SK-N-SH (cell line): ENCODE results near the gene PER3. TPM values are rescaled to one million over a fixed set of nuclear protein-coding genes. Genes with fewer than 3 reads are reported as not detected.

Experiments
- CTCF ChIA-PET: fragments of 300-600, 350-600 bp; formaldehyde crosslinking; extraction: SDS; loops from one replicate; lab custom pipeline; 2021; lab: Yijun Ruan, JAX
- POLR2A ChIA-PET: fragments of 350-600 bp; sonication (Branson Sonifier 250); formaldehyde crosslinking; extraction: SDS; loops from one replicate; lab custom pipeline; 2020; ENCODE audit warnings: antibody characterized with exemption, inconsistent platforms; lab: Yijun Ruan, JAX
- DNase-seq: peaks from one replicate; pipeline ENCODE4 v3.0.0; 2012
- H2AFZ ChIP-seq: fragments of 200-600 bp; sonication (generic); 2 replicates; pipeline ENCODE4 v1.8.1; 2016; ENCODE audit warnings: antibody characterized with exemption, mild to moderate bottlenecking, low read depth
- H3F3A ChIP-seq: fragments of 200-600 bp; sonication (generic); replicated peaks from 2 replicates; pipeline ENCODE3; 2016; ENCODE audit warnings: antibody characterized with exemption, mild to moderate bottlenecking; ENCODE audit not compliant: insufficient read depth
- H3K27ac ChIP-seq, 2 experiments: fragments of 200-500 bp in 1 of 2; fragments of 200-600 bp in 1 of 2; sonication (Bioruptor generic) in 1 of 2; sonication (generic), shearing (Covaris generic) in 1 of 2; 2 replicates each; pipeline versions ENCODE4 v1.5.1 to v1.6.1; 2014 to 2016; ENCODE audit warnings: low read depth in 2 of 2, inconsistent platforms in 1 of 2, low read length in 1 of 2, mild to moderate bottlenecking in 1 of 2, mixed read lengths in 1 of 2
- H3K27me3 ChIP-seq: fragments of 200-600 bp; sonication (generic), shearing (Covaris generic); 2 replicates; pipeline ENCODE4 v1.6.1; 2016; ENCODE audit warnings: mixed run types; ENCODE audit not compliant: insufficient read depth
- H3K36me3 ChIP-seq, 2 experiments: fragments of 200-500 bp in 1 of 2; fragments of 200-600 bp in 1 of 2; sonication (Bioruptor generic) in 1 of 2; sonication (generic) in 1 of 2; replicated peaks in 1 of 2; 2 replicates each; pipeline versions ENCODE3 to v1.5.1; 2014 to 2016; ENCODE audit warnings: low read length in 1 of 2, mild to moderate bottlenecking in 1 of 2; ENCODE audit not compliant: insufficient read depth in 2 of 2, control insufficient read depth in 1 of 2
- H3K4me1 ChIP-seq, 2 experiments: fragments of 200-500 bp in 1 of 2; fragments of 200-600 bp in 1 of 2; sonication (Bioruptor generic) in 1 of 2; sonication (generic), shearing (Covaris generic) in 1 of 2; 2 replicates each; pipeline versions ENCODE4 v1.5.1 to v1.6.1; 2014 to 2016; ENCODE audit warnings: low read depth in 1 of 2, low read length in 1 of 2, mixed run types in 1 of 2; ENCODE audit not compliant: insufficient read depth in 2 of 2, control insufficient read depth in 1 of 2
- H3K4me2 ChIP-seq: fragments of 200-600 bp; sonication (generic), shearing (Covaris generic); 2 replicates; pipeline ENCODE4 v1.6.1; 2017; ENCODE audit warnings: mixed run types
- H3K4me3 ChIP-seq, 2 experiments: fragments of 200-500 bp in 1 of 2; fragments of 200-600 bp in 1 of 2; sonication (Bioruptor generic) in 1 of 2; sonication (generic), shearing (Covaris generic) in 1 of 2; 2 replicates each; pipeline versions ENCODE4 v1.5.1 to v1.8.1; 2014 to 2016; ENCODE audit warnings: low read depth in 2 of 2, inconsistent platforms in 1 of 2, low read length in 1 of 2, mild to moderate bottlenecking in 1 of 2, mixed read lengths in 1 of 2, moderate library complexity in 1 of 2
- H3K79me2 ChIP-seq: fragments of 200-600 bp; sonication (generic); 2 replicates; pipeline ENCODE4 v1.8.1; 2017; ENCODE audit warnings: mild to moderate bottlenecking; ENCODE audit not compliant: insufficient read depth
- H3K9ac ChIP-seq: fragments of 200-600 bp; sonication (generic); 2 replicates; pipeline ENCODE4 v1.6.1; 2017; ENCODE audit warnings: mixed run types
- H3K9me2 ChIP-seq: fragments of 200-600 bp; sonication (generic); 2 replicates; pipeline ENCODE4 v1.6.1; 2017; ENCODE audit warnings: mixed run types
- H3K9me3 ChIP-seq: fragments of 200-600 bp; sonication (generic); 2 replicates; pipeline ENCODE4 v1.6.1; 2017; ENCODE audit warnings: mixed run types, mild to moderate bottlenecking, moderate library complexity
- H4K20me1 ChIP-seq: fragments of 200-600 bp; sonication (generic); 2 replicates; pipeline ENCODE4 v1.6.1; 2017; ENCODE audit warnings: mild to moderate bottlenecking, mixed run types; ENCODE audit not compliant: insufficient read depth
- CTCF ChIP-seq: fragments of 200-600 bp; sonication (generic); IDR thresholded peaks from 2 replicates; pipeline ENCODE4 v1.6.1; 2017; ENCODE audit warnings: antibody characterized with exemption, mild to moderate bottlenecking, moderate library complexity
- FOXJ3 ChIP-seq: sonication (generic); formaldehyde crosslinking; IDR thresholded peaks from 2 replicates; pipeline ENCODE4 v1.5.1; 2020; ENCODE audit warnings: mild to moderate bottlenecking, missing genetic modification reagents
- FOXM1 ChIP-seq: IDR thresholded peaks from 2 replicates; pipeline ENCODE4 v1.4.0; 2012; ENCODE audit warnings: low read depth, mild to moderate bottlenecking
- GABPA ChIP-seq: IDR thresholded peaks from 2 replicates; pipeline ENCODE4 v1.4.0; 2012; ENCODE audit warnings: low read depth, mild to moderate bottlenecking
- JUND ChIP-seq: IDR thresholded peaks from 2 replicates; pipeline ENCODE4 v1.4.0; 2012
- MEF2A ChIP-seq: IDR thresholded peaks from 2 replicates; pipeline ENCODE4 v1.4.0; 2012; ENCODE audit warnings: low read depth, borderline replicate concordance
- NFIC ChIP-seq: IDR thresholded peaks from 2 replicates; pipeline ENCODE4 v1.4.0; 2012; ENCODE audit warnings: borderline replicate concordance
- NRF1 ChIP-seq: IDR thresholded peaks from 2 replicates; pipeline ENCODE4 v1.6.1; 2012; ENCODE audit warnings: low read depth, mild to moderate bottlenecking, low read length
- PBX3 ChIP-seq: IDR thresholded peaks from 2 replicates; pipeline ENCODE4; 2012
- POLR2AphosphoS5 ChIP-seq: IDR thresholded peaks from 2 replicates; pipeline ENCODE4 v1.6.1; 2012; ENCODE audit warnings: low read depth, low read length
- REST ChIP-seq: IDR thresholded peaks from 2 replicates; pipeline ENCODE4 v1.6.1; 2012; ENCODE audit warnings: mild to moderate bottlenecking, low read depth, low read length, moderate library complexity
- RFX5 ChIP-seq: IDR thresholded peaks from 2 replicates; pipeline ENCODE4 v1.6.1; 2012; ENCODE audit warnings: mild to moderate bottlenecking, improper control_type of control experiment, low read length
- SIN3A ChIP-seq: IDR thresholded peaks from 2 replicates; pipeline ENCODE4 v1.6.1; 2012; ENCODE audit warnings: low read depth, mild to moderate bottlenecking, low read length, moderate library complexity, borderline replicate concordance
- TEAD4 ChIP-seq: IDR thresholded peaks from 2 replicates; pipeline ENCODE4 v1.4.0; 2012; ENCODE audit warnings: mild to moderate bottlenecking, borderline replicate concordance; ENCODE audit not compliant: insufficient read depth
- YY1 ChIP-seq: IDR thresholded peaks from 2 replicates; pipeline ENCODE4 v1.4.0; 2012; ENCODE audit warnings: low read depth, mild to moderate bottlenecking
- ZBTB33 ChIP-seq: IDR thresholded peaks from 2 replicates; pipeline ENCODE4 v1.4.0; 2012; ENCODE audit warnings: low read depth, borderline replicate concordance
- WGBS: methylation state at CpG from one replicate; pipeline ENCODE4 v1.1.6; 2017; ENCODE audit warnings: low lambda C conversion rate; 5-methylcytosine and 5-hydroxymethylcytosine counted together
- polyA plus RNA-seq, 3 experiments: library from polyadenylated mRNA; depleted of rRNA; stranded (reverse); fragments of >200 nt; gene quantifications; 2 replicates each; pipeline ENCODE4 v1.2.3, GENCODE V29; 2012

Gene PER3
- polyA plus RNA-seq, 1 of the 3 experiments (the other 2 are of a cell fraction): 6.0 TPM

- TF ChIP-seq CTCF (no peak), NFIC (no peak), NRF1 (no peak), MEF2A (no peak), FOXM1 (no peak), GABPA (no peak), RFX5 (no peak), JUND (no peak), FOXJ3 (CRISPR knock-in tag) (no peak), PBX3 (no peak), TEAD4 (no peak), SIN3A (no peak)
These were observed 87.0 kb downstream of the PER3 start (continued) for GRCh38 chr1:7871136-7871535.

- ChIA-PET CTCF (no interaction called here), POLR2A (no interaction called here)
- Histone ChIP-seq H3K9me3 (no peaks in the 10 kb centered on the region), H3K27ac (no peak overlapping the region), H3K36me3 (no peaks in the 10 kb centered on the region), H3K9ac (no peak overlapping the region), H3K9me2 (no peaks in the 10 kb centered on the region), H3K79me2 (no peaks in the 10 kb centered on the region), H3K4me1 (no peaks in the 10 kb centered on the region), H3F3A (no peaks in the 10 kb centered on the region), H4K20me1 (no peaks in the 10 kb centered on the region), H3K27me3 (no peaks in the 10 kb centered on the region), H2AFZ (no peak overlapping the region), H3K4me2 (no peak overlapping the region), H3K4me3 (no peak overlapping the region)
- TF ChIP-seq GABPA: no peak
- 67% methylated on average over 10 of the region's 11 CpGs for WGBS
- no peak for DNase-seq
These were observed 90.0 kb downstream of the PER3 start for GRCh38 chr1:7873801-7874795.

GRCh38 chr1:7878027-7878426, 93.9 kb downstream of the PER3 start:
- ChIA-PET POLR2A (no interaction called here), CTCF (no interaction called here)
- WGBS: 15% methylated on average over 1 of the region's 1 CpG
- H3K4me1 ChIP-seq: no peaks in the 10 kb centered on the region
- H3K9me2 ChIP-seq: no peaks in the 10 kb centered on the region
- no peak overlapping the region for H3K4me3 ChIP-seq
- H3K27ac ChIP-seq: no peak overlapping the region
- H3K9ac ChIP-seq: no peak overlapping the region
- no peaks in the 10 kb centered on the region for H3K27me3 ChIP-seq
- H3K9me3 ChIP-seq: no peaks in the 10 kb centered on the region
- H2AFZ ChIP-seq: no peak overlapping the region
- no peaks in the 10 kb centered on the region for H4K20me1 ChIP-seq
- no peaks in the 10 kb centered on the region for H3K79me2 ChIP-seq
- no peaks in the 10 kb centered on the region for H3K36me3 ChIP-seq
- H3K4me2 ChIP-seq: no peak overlapping the region
- no peaks in the 10 kb centered on the region for H3F3A ChIP-seq
- no peak for DNase-seq
- TF ChIP-seq REST: no peak
- TF ChIP-seq YY1: no peak
- TF ChIP-seq TEAD4: no peak
- no peak for TF ChIP-seq SIN3A
- TF ChIP-seq ZBTB33: no peak
- no peak for TF ChIP-seq POLR2AphosphoS5
